Activated CD4-positive, alpha-beta T cell treated with anti-CD3 and anti-CD28 coated beads, Interleukin-2, Interleukin-4, amounts not matched to agents 100 ng/mL and 50 ng/mL, durations not matched to agents 16 hours and 8 hours (primary cell): ENCODE results near the gene PCGF3.

Source experiments
- DNase-seq: peaks from one replicate; pipeline ENCODE4 v3.0.0-alpha.2; 2020; ENCODE audit warnings: low spot score

The PCGF3 gene, protein sequence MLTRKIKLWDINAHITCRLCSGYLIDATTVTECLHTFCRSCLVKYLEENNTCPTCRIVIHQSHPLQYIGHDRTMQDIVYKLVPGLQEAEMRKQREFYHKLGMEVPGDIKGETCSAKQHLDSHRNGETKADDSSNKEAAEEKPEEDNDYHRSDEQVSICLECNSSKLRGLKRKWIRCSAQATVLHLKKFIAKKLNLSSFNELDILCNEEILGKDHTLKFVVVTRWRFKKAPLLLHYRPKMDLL

GRCh38 chr4:705278-706082 lies at the start of gene PCGF3:
Gene PCGF3, plus strand, starts transcription at chr4:705832. Its CDS starts 27,849 bp downstream, at chr4:733681.
- DNase-seq: peak; percentile 97

GRCh38 chr4:656436-657337 lies 48.9 kb upstream of the PCGF3 start:
- no peak for DNase-seq

DNA sequence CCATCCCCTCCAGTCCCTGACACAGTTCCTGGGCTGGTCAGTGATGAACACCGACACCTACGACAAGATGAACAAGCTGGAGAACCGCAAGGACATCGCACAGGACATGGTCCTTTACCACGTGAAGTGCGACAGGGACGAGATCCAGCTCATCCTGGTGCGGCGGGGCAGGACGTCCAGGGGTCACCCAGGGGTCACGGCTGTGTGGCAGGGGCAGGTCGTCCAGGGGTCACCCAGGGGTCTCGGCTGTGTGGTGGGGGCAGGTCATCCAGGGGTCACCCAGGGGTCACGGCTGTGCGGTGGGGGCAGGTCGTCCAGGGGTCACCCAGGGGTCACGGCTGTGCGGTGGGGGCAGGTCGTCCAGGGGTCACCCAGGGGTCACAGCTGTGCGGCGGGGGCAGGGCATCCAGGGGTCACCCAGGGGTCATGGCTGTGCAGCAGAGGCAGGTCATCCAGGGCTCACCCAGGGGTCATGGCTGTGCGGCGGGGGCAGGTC lies 48.2 kb upstream of the PCGF3 start:
- no peak for DNase-seq

DNA sequence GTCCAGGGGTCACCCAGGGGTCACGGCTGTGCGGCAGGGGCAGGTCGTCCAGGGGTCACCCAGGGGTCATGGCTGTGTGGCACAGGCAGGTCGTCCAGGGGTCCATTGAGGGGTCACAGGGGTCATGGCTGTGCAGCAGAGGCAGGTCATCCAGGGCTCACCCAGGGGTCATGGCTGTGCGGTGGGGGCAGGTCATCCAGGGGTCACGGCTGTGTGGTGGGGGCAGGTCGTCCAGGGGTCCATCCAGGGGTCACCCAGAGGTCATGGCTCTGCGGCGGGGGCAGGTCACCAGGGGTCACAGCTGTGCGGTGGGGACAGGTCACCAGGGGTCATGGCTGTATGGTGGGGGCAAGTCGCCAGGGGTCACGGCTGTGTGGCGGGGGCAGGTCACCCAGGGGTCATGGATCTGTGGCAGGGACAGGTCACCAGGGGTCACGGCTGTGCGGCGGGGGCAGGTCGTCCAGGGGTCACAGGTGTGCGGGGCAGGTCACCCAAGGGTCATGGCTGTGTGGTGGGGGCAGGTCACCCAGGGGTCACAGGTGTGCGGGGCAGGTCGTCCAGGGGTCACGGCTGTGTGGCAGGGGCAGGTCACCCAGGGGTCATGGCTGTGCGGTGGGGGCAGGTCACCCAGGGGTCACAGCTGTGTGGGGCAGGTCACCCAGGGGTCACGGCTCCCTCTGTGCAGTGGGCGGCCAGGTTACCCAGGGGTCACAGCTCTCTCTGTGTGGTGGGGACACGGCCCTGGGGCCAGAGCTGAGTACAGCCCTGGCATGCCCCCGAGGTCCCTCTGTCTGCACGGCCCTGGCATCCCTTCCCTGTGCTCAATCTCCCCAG lies 47.6 kb upstream of the PCGF3 start:
- no peak for DNase-seq

GRCh38 chr4:658681-659667 lies 46.7 kb upstream of the PCGF3 start:
- no peak for DNase-seq

DNA sequence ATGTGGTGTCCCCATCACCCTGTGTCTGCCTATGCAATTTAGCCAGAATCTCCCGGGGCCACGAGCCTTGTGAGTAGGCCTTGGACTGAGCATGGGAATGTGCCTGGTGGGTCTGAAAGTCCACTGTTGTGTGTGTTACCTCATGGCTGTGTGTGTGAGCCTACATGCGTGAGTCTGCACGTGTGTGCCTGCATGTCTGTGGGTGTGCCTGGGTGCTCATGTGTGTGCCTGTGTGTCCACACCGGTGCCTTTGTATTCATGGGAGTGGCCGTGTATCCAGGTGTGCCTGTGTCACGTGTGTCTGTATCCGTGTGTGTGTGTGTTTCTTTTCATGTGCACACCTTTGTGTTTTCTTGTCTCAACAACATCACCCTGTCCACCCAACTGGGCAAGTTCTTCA lies 45.8 kb upstream of the PCGF3 start:
- DNase-seq: no peak

- no peak for DNase-seq
These were observed 45.2 kb upstream of the PCGF3 start for GRCh38 chr4:660401-660800.

DNA sequence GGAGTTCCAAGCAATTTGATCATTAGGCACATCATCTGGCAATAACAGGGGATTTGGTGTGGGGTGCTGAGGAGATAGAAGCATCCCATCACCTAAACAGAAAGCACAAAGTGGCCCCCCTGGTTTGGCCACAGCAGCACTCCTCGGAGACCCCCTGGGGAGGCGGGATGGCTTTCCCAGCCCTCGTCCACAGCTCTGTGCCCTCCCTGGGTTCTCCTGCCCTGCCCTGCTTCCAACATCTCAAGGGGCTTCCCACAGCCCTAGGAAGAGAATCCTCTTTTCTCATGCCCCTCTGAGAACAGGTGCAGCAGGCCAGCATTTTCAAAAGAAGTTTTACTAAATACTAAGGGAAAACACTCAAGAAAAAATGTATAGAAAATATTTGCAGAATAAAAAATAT lies 44.4 kb upstream of the PCGF3 start:
- DNase-seq: no peak

GRCh38 chr4:661881-662761 lies 43.5 kb upstream of the PCGF3 start:
- no peak for DNase-seq

DNA sequence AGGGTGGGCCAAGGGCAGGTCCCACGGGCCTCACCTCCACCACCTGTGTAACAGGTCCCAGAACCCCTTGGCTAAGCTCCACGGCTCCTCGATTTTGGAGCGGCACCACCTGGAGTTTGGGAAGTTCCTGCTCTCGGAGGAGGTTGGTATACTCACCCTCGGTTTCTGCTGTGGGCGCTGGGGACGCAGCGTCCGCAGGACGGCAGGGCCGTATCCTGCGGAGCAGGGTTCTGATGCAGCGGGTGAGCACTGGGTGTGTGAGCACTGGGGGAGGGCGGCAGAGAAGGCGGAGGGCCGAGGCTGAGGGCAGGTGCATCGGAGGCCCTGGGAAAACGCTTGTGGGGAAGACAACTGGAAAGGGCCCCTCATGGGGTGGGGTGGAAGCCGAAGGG lies 42.6 kb upstream of the PCGF3 start:
- DNase-seq: no peak

DNA sequence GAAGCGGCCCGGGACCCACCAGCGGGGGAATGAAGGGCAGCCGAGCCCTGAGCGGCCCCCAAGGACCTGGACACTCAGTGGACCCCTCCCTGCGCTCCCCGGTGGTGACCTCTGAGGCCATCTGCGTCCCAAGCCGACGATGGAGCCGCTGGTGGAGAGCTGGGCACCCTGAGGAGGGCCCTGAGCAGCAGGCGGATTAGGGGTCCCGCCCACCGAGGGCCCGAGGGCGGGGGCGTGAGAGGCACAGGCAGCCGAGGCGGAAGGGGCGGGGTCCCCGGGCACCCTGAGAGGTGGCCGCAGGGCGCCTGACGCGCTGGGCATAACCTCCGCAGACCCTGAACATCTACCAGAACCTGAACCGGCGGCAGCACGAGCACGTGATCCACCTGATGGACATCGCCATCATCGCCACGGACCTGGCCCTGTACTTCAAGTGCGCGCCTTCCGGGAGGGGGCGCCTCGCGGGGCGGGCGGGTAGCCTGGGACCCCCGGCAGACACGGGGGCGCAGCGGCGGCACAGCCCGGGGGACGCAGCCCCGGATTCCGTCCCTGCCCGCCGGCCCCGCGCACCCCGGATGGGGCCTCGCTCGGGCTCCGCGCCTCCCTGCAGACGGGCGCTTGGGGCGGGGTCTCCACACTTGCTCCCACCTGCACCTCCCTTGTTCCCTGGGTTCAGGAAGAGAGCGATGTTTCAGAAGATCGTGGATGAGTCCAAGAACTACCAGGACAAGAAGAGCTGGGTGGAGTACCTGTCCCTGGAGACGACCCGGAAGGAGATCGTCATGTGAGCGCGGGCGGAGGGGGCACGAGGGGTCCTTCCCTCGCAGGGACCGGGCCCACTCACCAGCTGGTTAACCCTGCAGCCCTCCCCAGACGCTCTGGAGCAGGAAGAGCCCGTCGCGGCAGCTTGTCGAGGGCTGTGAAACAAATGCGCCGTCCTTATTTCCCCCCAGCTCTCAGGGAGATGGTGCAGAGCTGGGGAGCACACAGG lies 41.9 kb upstream of the PCGF3 start:
- peak; percentile 68 for DNase-seq

GRCh38 chr4:664713-665231 lies 40.9 kb upstream of the PCGF3 start:
- DNase-seq: no peak

- no peak for DNase-seq
These were observed 40.3 kb upstream of the PCGF3 start for GRCh38 chr4:665381-665750.

DNA sequence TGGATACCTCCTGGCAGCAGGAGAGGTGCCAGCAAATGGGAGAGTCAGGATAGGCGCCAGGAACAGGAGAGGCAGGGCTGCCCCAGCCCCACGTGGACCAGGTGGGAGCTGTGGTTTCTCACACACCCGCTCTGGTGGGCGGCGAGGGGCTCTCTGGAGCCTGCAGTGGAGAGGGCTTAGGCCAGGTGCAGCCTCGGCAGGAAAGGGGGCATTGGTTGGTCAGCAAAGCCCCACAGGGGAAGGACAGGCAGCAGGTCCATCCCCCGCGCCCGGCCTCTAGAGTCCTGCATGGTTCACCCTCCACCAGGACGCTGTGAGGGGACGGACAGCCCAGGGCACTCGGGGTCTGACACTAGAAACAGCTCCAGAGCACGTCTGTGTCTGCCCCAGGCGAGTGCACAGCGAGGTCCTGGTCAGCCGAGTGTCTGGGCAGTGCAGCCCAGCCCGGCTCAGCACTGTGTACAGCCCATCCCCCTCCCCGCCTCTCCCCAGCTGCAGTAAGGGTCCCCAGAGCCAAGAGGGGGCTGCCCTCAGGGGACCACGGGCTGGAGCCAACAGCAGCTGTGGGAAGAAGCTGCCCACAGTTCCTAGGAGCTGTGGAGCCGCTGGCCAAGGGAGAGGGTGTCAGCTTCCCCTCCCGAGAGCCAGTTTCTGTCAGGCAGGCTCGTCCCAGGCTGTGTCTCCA lies 39.7 kb upstream of the PCGF3 start:
- no peak for DNase-seq

GRCh38 chr4:666436-666810 lies 39.2 kb upstream of the PCGF3 start:
- DNase-seq: no peak

GRCh38 chr4:666822-667544 lies 38.6 kb upstream of the PCGF3 start:
- no peak for DNase-seq

- no peak for DNase-seq
These were observed 38.1 kb upstream of the PCGF3 start for GRCh38 chr4:667545-667925.
